HepG2 (cell line): Measurements from ENCODE around the gene TSEN34. TPM values are rescaled to one million over a fixed set of nuclear protein-coding genes. Genes with fewer than 3 reads are reported as not detected.

Experiments
- HNRNPL ChIP-seq: fragments of 200-400 bp; formaldehyde crosslinking; IDR thresholded peaks from 2 replicates; pipeline ENCODE4 v1.6.1; 2017; ENCODE audit warnings: mild to moderate bottlenecking, low read depth, low read length
- JUND ChIP-seq: sonication (generic); formaldehyde crosslinking; IDR thresholded peaks from 2 replicates; pipeline ENCODE4 v1.8.0; 2022; ENCODE audit warnings: mild to moderate bottlenecking, missing genetic modification reagents
- MTF1 ChIP-seq: sonication (generic); formaldehyde crosslinking; IDR thresholded peaks from 2 replicates; pipeline ENCODE4 v1.5.0; 2020; ENCODE audit warnings: missing genetic modification reagents
- TSC22D2 ChIP-seq: sonication (generic); formaldehyde crosslinking; IDR thresholded peaks from 2 replicates; pipeline ENCODE4 v1.5.1; 2020; ENCODE audit warnings: missing genetic modification reagents, mild to moderate bottlenecking, borderline replicate concordance
- ZFP36 ChIP-seq: fragments of 150-350 bp; IDR thresholded peaks from 2 replicates; pipeline ENCODE4 v1.6.1; 2018; ENCODE audit warnings: borderline replicate concordance, low read length, low read depth; ENCODE audit not compliant: partially characterized antibody
- ZKSCAN1 ChIP-seq: fragments of 150-350 bp; IDR thresholded peaks from 2 replicates; pipeline ENCODE4 v1.6.1; 2014; ENCODE audit warnings: low read length
- ZNF574 ChIP-seq: sonication (generic); formaldehyde crosslinking; IDR thresholded peaks from 2 replicates; pipeline ENCODE4 v1.4.0; 2020; ENCODE audit warnings: missing genetic modification reagents
- ZSCAN22 ChIP-seq: sonication (generic); formaldehyde crosslinking; IDR thresholded peaks from 2 replicates; pipeline ENCODE4 v1.4.0; 2020; ENCODE audit warnings: mild to moderate bottlenecking, missing genetic modification reagents
- ZSCAN31 ChIP-seq: sonication (generic); formaldehyde crosslinking; IDR thresholded peaks from 2 replicates; pipeline ENCODE4 v1.5.0; 2020; ENCODE audit warnings: low read depth, mild to moderate bottlenecking, missing genetic modification reagents
- polyA plus RNA-seq, 8 experiments: library from polyadenylated mRNA; depleted of rRNA in 3 of 8; stranded (reverse) in 7 of 8; unstranded in 1 of 8; fragments of >200 nt; fragmentation: Illumina TruSeq in 4 of 8; extraction: Trizol in 4 of 8; gene quantifications; 2 replicates each; pipeline versions ENCODE4 v1.2.1 to v1.2.3, GENCODE V29; 2011 to 2016; ENCODE audit warnings: low read depth in 4 of 8, missing spikeins in 1 of 8, mixed read lengths in 1 of 8; ENCODE audit not compliant: insufficient read depth in 1 of 8
- total RNA-seq, 5 experiments: library from RNA; depleted of rRNA; stranded (reverse); fragments of >200 nt; fragmentation: Illumina TruSeq; extraction: Trizol; gene quantifications; 2 replicates each; pipeline ENCODE4 v1.2.3, GENCODE V29; 2016; ENCODE audit warnings: low read depth in 1 of 5
- TF ChIP-seq, protein P1 (sequence below): sonication (generic); formaldehyde crosslinking; IDR thresholded peaks from 2 replicates; pipeline ENCODE4 v1.8.0; 2022; ENCODE audit warnings: missing genetic modification reagents, mild to moderate bottlenecking, moderate library complexity, borderline replicate concordance
- TF ChIP-seq, protein P2 (sequence below): sonication (generic); formaldehyde crosslinking; IDR thresholded peaks from one replicate; pipeline ENCODE4 v1.5.1; 2020; ENCODE audit warnings: mild to moderate bottlenecking, missing genetic modification reagents; ENCODE audit errors: not compliant biosample characterization
- TF ChIP-seq, protein P3 (sequence below), 2 experiments: sonication (generic) in 1 of 2; formaldehyde crosslinking in 1 of 2; IDR thresholded peaks; 2 replicates each; pipeline versions ENCODE4 v1.4.0 to v1.6.1; 2018 to 2020; ENCODE audit warnings: missing genetic modification reagents in 2 of 2, borderline replicate concordance in 1 of 2, low read depth in 1 of 2, mild to moderate bottlenecking in 1 of 2, missing biosample characterization in 1 of 2

TSEN34 gene
- total and polyA plus RNA-seq, 2 of the 13 experiments (the other 11 are each of a cell fraction or from before 2014, with no cell fraction given), result 55.1 to 65.4 TPM

GRCh38 chr19:54209811-54210494 is 18.8 kb downstream of the TSEN34 start (continued):
- TF ChIP-seq, protein P1, sequence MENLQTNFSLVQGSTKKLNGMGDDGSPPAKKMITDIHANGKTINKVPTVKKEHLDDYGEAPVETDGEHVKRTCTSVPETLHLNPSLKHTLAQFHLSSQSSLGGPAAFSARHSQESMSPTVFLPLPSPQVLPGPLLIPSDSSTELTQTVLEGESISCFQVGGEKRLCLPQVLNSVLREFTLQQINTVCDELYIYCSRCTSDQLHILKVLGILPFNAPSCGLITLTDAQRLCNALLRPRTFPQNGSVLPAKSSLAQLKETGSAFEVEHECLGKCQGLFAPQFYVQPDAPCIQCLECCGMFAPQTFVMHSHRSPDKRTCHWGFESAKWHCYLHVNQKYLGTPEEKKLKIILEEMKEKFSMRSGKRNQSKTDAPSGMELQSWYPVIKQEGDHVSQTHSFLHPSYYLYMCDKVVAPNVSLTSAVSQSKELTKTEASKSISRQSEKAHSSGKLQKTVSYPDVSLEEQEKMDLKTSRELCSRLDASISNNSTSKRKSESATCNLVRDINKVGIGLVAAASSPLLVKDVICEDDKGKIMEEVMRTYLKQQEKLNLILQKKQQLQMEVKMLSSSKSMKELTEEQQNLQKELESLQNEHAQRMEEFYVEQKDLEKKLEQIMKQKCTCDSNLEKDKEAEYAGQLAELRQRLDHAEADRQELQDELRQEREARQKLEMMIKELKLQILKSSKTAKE (CRISPR knock-in tag), result peak; percentile 72; the same call in 1 of the 2 replicates
- no peak for TF ChIP-seq HNRNPL
- no peak for TF ChIP-seq MTF1 (CRISPR knock-in tag)
- TF ChIP-seq JUND (CRISPR knock-in tag), result no peak; the same call in 1 of the 2 replicates
- TF ChIP-seq ZSCAN22, result no peak
- peak; percentile 18; the same call in 1 of the 2 replicates for TF ChIP-seq ZSCAN31
- TF ChIP-seq ZFP36, result no peak
- TF ChIP-seq, protein P2, sequence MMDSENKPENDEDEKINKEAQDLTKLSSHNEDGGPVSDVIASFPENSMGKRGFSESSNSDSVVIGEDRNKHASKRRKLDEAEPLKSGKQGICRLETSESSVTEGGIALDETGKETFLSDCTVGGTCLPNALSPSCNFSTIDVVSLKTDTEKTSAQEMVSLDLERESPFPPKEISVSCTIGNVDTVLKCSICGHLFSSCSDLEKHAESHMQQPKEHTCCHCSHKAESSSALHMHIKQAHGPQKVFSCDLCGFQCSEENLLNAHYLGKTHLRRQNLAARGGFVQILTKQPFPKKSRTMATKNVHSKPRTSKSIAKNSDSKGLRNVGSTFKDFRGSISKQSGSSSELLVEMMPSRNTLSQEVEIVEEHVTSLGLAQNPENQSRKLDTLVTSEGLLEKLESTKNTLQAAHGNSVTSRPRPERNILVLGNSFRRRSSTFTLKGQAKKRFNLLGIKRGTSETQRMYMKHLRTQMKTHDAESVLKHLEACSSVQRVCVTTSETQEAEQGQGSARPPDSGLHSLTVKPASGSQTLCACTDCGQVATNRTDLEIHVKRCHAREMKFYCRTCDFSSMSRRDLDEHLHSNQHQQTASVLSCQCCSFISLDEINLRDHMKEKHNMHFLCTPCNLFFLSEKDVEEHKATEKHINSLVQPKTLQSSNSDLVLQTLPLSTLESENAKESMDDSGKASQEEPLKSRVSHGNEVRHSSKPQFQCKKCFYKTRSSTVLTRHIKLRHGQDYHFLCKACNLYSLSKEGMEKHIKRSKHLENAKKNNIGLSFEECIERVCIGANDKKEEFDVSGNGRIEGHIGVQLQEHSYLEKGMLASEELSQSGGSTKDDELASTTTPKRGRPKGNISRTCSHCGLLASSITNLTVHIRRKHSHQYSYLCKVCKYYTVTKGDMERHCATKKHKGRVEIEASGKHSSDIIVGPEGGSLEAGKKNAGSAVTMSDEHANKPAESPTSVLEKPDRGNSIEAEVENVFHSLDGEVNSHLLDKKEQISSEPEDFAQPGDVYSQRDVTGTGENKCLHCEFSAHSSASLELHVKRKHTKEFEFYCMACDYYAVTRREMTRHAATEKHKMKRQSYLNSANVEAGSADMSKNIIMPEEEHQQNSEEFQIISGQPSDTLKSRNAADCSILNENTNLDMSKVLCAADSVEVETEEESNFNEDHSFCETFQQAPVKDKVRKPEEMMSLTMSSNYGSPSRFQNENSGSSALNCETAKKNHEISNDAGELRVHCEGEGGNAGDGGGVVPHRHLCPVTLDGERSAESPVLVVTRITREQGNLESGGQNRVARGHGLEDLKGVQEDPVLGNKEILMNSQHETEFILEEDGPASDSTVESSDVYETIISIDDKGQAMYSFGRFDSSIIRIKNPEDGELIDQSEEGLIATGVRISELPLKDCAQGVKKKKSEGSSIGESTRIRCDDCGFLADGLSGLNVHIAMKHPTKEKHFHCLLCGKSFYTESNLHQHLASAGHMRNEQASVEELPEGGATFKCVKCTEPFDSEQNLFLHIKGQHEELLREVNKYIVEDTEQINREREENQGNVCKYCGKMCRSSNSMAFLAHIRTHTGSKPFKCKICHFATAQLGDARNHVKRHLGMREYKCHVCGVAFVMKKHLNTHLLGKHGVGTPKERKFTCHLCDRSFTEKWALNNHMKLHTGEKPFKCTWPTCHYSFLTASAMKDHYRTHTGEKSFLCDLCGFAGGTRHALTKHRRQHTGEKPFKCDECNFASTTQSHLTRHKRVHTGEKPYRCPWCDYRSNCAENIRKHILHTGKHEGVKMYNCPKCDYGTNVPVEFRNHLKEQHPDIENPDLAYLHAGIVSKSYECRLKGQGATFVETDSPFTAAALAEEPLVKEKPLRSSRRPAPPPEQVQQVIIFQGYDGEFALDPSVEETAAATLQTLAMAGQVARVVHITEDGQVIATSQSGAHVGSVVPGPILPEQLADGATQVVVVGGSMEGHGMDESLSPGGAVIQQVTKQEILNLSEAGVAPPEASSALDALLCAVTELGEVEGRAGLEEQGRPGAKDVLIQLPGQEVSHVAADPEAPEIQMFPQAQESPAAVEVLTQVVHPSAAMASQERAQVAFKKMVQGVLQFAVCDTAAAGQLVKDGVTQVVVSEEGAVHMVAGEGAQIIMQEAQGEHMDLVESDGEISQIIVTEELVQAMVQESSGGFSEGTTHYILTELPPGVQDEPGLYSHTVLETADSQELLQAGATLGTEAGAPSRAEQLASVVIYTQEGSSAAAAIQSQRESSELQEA, result no peak
- TF ChIP-seq, protein P3, sequence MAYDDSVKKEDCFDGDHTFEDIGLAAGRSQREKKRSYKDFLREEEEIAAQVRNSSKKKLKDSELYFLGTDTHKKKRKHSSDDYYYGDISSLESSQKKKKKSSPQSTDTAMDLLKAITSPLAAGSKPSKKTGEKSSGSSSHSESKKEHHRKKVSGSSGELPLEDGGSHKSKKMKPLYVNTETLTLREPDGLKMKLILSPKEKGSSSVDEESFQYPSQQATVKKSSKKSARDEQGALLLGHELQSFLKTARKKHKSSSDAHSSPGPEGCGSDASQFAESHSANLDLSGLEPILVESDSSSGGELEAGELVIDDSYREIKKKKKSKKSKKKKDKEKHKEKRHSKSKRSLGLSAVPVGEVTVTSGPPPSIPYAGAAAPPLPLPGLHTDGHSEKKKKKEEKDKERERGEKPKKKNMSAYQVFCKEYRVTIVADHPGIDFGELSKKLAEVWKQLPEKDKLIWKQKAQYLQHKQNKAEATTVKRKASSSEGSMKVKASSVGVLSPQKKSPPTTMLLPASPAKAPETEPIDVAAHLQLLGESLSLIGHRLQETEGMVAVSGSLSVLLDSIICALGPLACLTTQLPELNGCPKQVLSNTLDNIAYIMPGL (CRISPR knock-in tag; IDR thresholded peaks at IDR 0.05; ENCODE audit: borderline replicate concordance in 1 of 2, low read depth in 1 of 2), result peak in 1 of 2 experiments; percentile 38; a peak in 1 of 4 replicates
- no peak for TF ChIP-seq ZKSCAN1
- 0 out of 2 replicates have a peak, but pooled peaks have one; percentile 26 for TF ChIP-seq TSC22D2 (CRISPR knock-in tag)
- TF ChIP-seq ZNF574 (CRISPR knock-in tag), result peak; percentile 72
